K562 (cell line): Measurements from ENCODE around the gene WDR27. TPM values are rescaled to one million over a fixed set of nuclear protein-coding genes. Genes with fewer than 3 reads are reported as not detected.

Experiments used
- ATF6 ChIP-seq: sonication (generic); formaldehyde crosslinking; IDR thresholded peaks from 2 replicates; pipeline ENCODE4 v1.4.0; 2020; ENCODE audit warnings: mild to moderate bottlenecking, missing genetic modification reagents
- CTBP1 ChIP-seq: fragments of 450-650 bp; IDR thresholded peaks from 2 replicates; pipeline ENCODE4 v1.6.1; 2016; ENCODE audit warnings: borderline replicate concordance
- CTCF ChIP-seq, 3 experiments: IDR thresholded peaks in 2 of 3; conservative IDR thresholded peaks in 1 of 3; 2 replicates each; pipeline ENCODE4 v1.5.1; 2011 to 2012; ENCODE audit warnings: low read length in 3 of 3, mild to moderate bottlenecking in 3 of 3, control low read depth in 2 of 3, improper control_type of control experiment in 1 of 3, inconsistent platforms in 1 of 3, low read depth in 1 of 3, mixed read lengths in 1 of 3, moderate library complexity in 1 of 3; ENCODE audit not compliant: insufficient read depth in 2 of 3
- GATA2 ChIP-seq: sonication (generic); formaldehyde crosslinking; IDR thresholded peaks from 2 replicates; pipeline ENCODE4 v1.4.0; 2020; ENCODE audit warnings: mild to moderate bottlenecking, missing genetic modification reagents
- GTF3C2 ChIP-seq: IDR thresholded peaks from 3 replicates; pipeline ENCODE4 v1.6.1; 2011; ENCODE audit warnings: borderline replicate concordance, mild to moderate bottlenecking, moderate library complexity; ENCODE audit not compliant: insufficient read length; ENCODE audit errors: extremely low read depth
- HDAC3 ChIP-seq: fragments of 450-650 bp; IDR thresholded peaks from 2 replicates; pipeline ENCODE4 v1.6.1; 2018; ENCODE audit warnings: borderline replicate concordance, mild to moderate bottlenecking, moderate library complexity; ENCODE audit not compliant: partially characterized antibody
- MAFF ChIP-seq: IDR thresholded peaks from 2 replicates; pipeline ENCODE4 v1.6.1; 2012; ENCODE audit warnings: low read length, improper control_type of control experiment
- PHB ChIP-seq: fragments of 250-450 bp; sonication (Bioruptor Pico); IDR thresholded peaks from 2 replicates; pipeline ENCODE4 v1.5.0; 2021
- POLR2G ChIP-seq: fragments of 200-400 bp; formaldehyde crosslinking; IDR thresholded peaks from 2 replicates; pipeline ENCODE4 v1.6.1; 2017; ENCODE audit warnings: low read depth, mild to moderate bottlenecking, antibody characterized with exemption, low read length, moderate library complexity
- RBBP5 ChIP-seq: fragments of 200-600 bp; sonication (generic); IDR thresholded peaks from 2 replicates; pipeline ENCODE4 v1.6.1; 2012; ENCODE audit warnings: borderline replicate concordance, mild to moderate bottlenecking, low read length, control low read depth, inconsistent platforms; ENCODE audit not compliant: insufficient read depth, poor library complexity, severe bottlenecking
- SMARCB1 ChIP-seq: IDR thresholded peaks from 2 replicates; pipeline ENCODE4 v1.6.1; 2011; ENCODE audit warnings: improper control_type of control experiment, low read depth; ENCODE audit not compliant: insufficient read length
- TEAD2 ChIP-seq: fragments of 450-650 bp; IDR thresholded peaks from 2 replicates; pipeline ENCODE4 v1.6.1; 2016; ENCODE audit warnings: missing genetic modification characterization, control low read depth, missing compliant biosample characterization
- ZFP91 ChIP-seq: sonication (generic); formaldehyde crosslinking; IDR thresholded peaks from 2 replicates; pipeline ENCODE4 v1.8.0; 2022; ENCODE audit warnings: mild to moderate bottlenecking, missing genetic modification reagents
- ZFX ChIP-seq: sonication (generic); formaldehyde crosslinking; IDR thresholded peaks from 2 replicates; pipeline ENCODE4 v1.8.0; 2022; ENCODE audit warnings: mild to moderate bottlenecking, missing genetic modification reagents, moderate library complexity
- ZNF639 ChIP-seq, 2 experiments: fragments of 200-800 bp in 1 of 2; sonication (Bioruptor generic) in 1 of 2; sonication (generic) in 1 of 2; formaldehyde crosslinking in 1 of 2; IDR thresholded peaks in 1 of 2; conservative IDR thresholded peaks in 1 of 2; 2 replicates each; pipeline versions ENCODE4 v1.5.0 to v1.6.1; 2016 to 2020; ENCODE audit warnings: missing compliant biosample characterization in 1 of 2, missing genetic modification characterization in 1 of 2, missing genetic modification reagents in 1 of 2
- ZNF717 ChIP-seq: fragments of 250-450 bp; sonication (Bioruptor Pico); IDR thresholded peaks from 2 replicates; pipeline ENCODE4 v1.5.0; 2021
- polyA plus RNA-seq, 8 experiments: library from polyadenylated mRNA; depleted of rRNA in 4 of 8; stranded (reverse) in 5 of 8; unstranded in 3 of 8; fragments of >200 nt; fragmentation: Nextera tagmentation in 2 of 8; fragmentation: Illumina TruSeq in 1 of 8; extraction: Ambion mirVana in 2 of 8; extraction: Trizol in 1 of 8; gene quantifications; 2 replicates each; pipeline versions ENCODE4 v1.2.1 to v1.2.3, GENCODE V29; 2011 to 2014; ENCODE audit warnings: inconsistent platforms in 1 of 8, missing spikeins in 1 of 8
- total RNA-seq, 7 experiments: library from RNA; depleted of rRNA in 6 of 7; stranded (reverse); fragments of >200 nt in 6 of 7; fragmentation: Illumina TruSeq in 2 of 7; extraction: Trizol in 2 of 7; gene quantifications; 2 replicates each; pipeline versions ENCODE4 v1.2.1 to v1.2.3, GENCODE V29; 2011 to 2021; ENCODE audit warnings: low replicate concordance in 1 of 7

Gene WDR27
- total and polyA plus RNA-seq, 9 of the 15 experiments (the other 6 are each of a cell fraction or from before 2014, with no cell fraction given) = 4.3 to 77.2 (median 22.7) TPM

GRCh38 chr6:169723200-169723909 is 21.5 kb upstream of the WDR27 start (continued):
- TF ChIP-seq ZNF639 (CRISPR knock-in tag; conservative IDR thresholded peaks at IDR 0.05 in 1 of 2, IDR thresholded peaks at IDR 0.05 in 1 of 2) (peak in 1 of 2 experiments; percentile 82; a peak in 2 of 4 replicates), TEAD2 (tag) (no peak), MAFF (no peak), ATF6 (CRISPR knock-in tag) (0 out of 2 replicates have a peak, but pooled peaks have one; percentile 76), RBBP5 (peak; percentile 77), POLR2G (0 out of 2 replicates have a peak, but pooled peaks have one; percentile 43), ZFX (CRISPR knock-in tag) (peak; percentile 86), GTF3C2 (no peak), PHB (CRISPR knock-in tag) (no peak), CTCF (IDR thresholded peaks at IDR 0.05 in 2 of 3, conservative IDR thresholded peaks at IDR 0.05 in 1 of 3; ENCODE audit: insufficient read depth in 2 of 3, low read depth in 1 of 3, low read length in 3 of 3) (no peak), GATA2 (CRISPR knock-in tag) (no peak; the same call in 1 of the 2 replicates), CTBP1 (peak; percentile 71), HDAC3 (no peak), SMARCB1 (no peak), ZFP91 (CRISPR knock-in tag) (no peak), ZNF717 (no peak)
